ENCODE data around the gene LTB4R. TPM values are rescaled to one million over a fixed set of nuclear protein-coding genes. Genes with fewer than 3 reads are reported as not detected.
A peak's percentile ranks its signal among the peaks of the same experiment; 100 is the strongest.

LTB4R gene
- polyA plus RNA-seq, 4 donors: 2.2 to 7.3 (median 5.0) TPM

- DNase-seq (ENCODE audit: low read depth in 4 of 4, low spot score in 2 of 4): peak; percentile 59 to 87 (median 84)
These were observed 11.8 kb upstream of the LTB4R start, which contains the start of the genes DHRS1 and NOP9 for GRCh38 chr14:24299255-24300191. DHRS1 (minus strand) TSS chr14:24299780; CDS start chr14:24299106, 674 bp downstream. NOP9 (plus strand) TSS chr14:24299850; CDS start chr14:24299955, 105 bp downstream.

- DNase-seq (ENCODE audit: low read depth in 4 of 4, low spot score in 2 of 4): no peak
These were observed 10.8 kb upstream of the LTB4R start for GRCh38 chr14:24300326-24300980.

GRCh38 chr14:24304019-24304387, 7.3 kb upstream of the LTB4R start:
- no peak for DNase-seq (ENCODE audit: low read depth in 4 of 4, low spot score in 2 of 4)

- no peak for DNase-seq (ENCODE audit: low read depth in 4 of 4, low spot score in 2 of 4)
These were observed 4.1 kb upstream of the LTB4R start for GRCh38 chr14:24307156-24307574.

GRCh38 chr14:24307575-24308341, 3.5 kb upstream of the LTB4R start, which contains the start of gene CIDEB:
CIDEB (minus strand) TSS chr14:24307977; CDS start chr14:24307858, 119 bp downstream.
- DNase-seq (ENCODE audit: low read depth in 4 of 4, low spot score in 2 of 4): no peak

GRCh38 chr14:24308342-24309124, 2.8 kb upstream of the LTB4R start:
- no peak for DNase-seq (ENCODE audit: low read depth in 4 of 4, low spot score in 2 of 4)

GRCh38 chr14:24309538-24310264, 1.6 kb upstream of the LTB4R start, which contains the start of gene LTB4R2:
LTB4R2 (plus strand) TSS chr14:24310140; CDS start chr14:24310665, 525 bp downstream.
- no peak for DNase-seq (ENCODE audit: low read depth in 4 of 4, low spot score in 2 of 4)

- DNase-seq (ENCODE audit: low read depth in 4 of 4, low spot score in 2 of 4): no peak
These were observed 1.0 kb upstream of the LTB4R start for GRCh38 chr14:24310265-24310645.

GRCh38 chr14:24311837-24312615, 724 bp downstream of the LTB4R start:
- DNase-seq (ENCODE audit: low read depth in 4 of 4, low spot score in 2 of 4): no peak

GRCh38 chr14:24312736-24313507, 1.6 kb downstream of the LTB4R start:
- no peak for DNase-seq (ENCODE audit: low read depth in 4 of 4, low spot score in 2 of 4)

- no peak for DNase-seq (ENCODE audit: low read depth in 4 of 4, low spot score in 2 of 4)
These were observed 2.6 kb downstream of the LTB4R start for GRCh38 chr14:24313913-24314312.

- no peak for DNase-seq (ENCODE audit: low read depth in 4 of 4, low spot score in 2 of 4)
These were observed 3.3 kb downstream of the LTB4R start for GRCh38 chr14:24314377-24315193.

GRCh38 chr14:24315243-24315806, 4.0 kb downstream of the LTB4R start:
- no peak for DNase-seq (ENCODE audit: low read depth in 4 of 4, low spot score in 2 of 4)

- no peak for DNase-seq (ENCODE audit: low read depth in 4 of 4, low spot score in 2 of 4)
These were observed 4.7 kb downstream of the LTB4R start for GRCh38 chr14:24315807-24316596.

GRCh38 chr14:24316597-24316950, 5.3 kb downstream of the LTB4R start:
- no peak for DNase-seq (ENCODE audit: low read depth in 4 of 4, low spot score in 2 of 4)
